GM12873 (cell line): ENCODE data around the gene PDE4D.

Experiments used
- CTCF ChIP-seq: IDR thresholded peaks from 2 replicates; pipeline ENCODE4 v1.5.1; 2012; ENCODE audit warnings: low read depth, mild to moderate bottlenecking, moderate library complexity, low read length, control low read depth; ENCODE audit not compliant: insufficient read depth; ENCODE audit errors: missing control alignments

The PDE4D gene

GRCh38 chr5:59319250-59319649, 574.3 kb downstream of the PDE4D start:
- TF ChIP-seq CTCF = no peak

GRCh38 chr5:59317774-59318205, 575.7 kb downstream of the PDE4D start:
- TF ChIP-seq CTCF = no peak

- TF ChIP-seq CTCF = no peak
Observed at GRCh38 chr5:59317023-59317773, 576.3 kb downstream of the PDE4D start.

- TF ChIP-seq CTCF = no peak
Observed at GRCh38 chr5:59312223-59312622, 581.3 kb downstream of the PDE4D start.

GRCh38 chr5:59301727-59302126, 591.8 kb downstream of the PDE4D start:
- TF ChIP-seq CTCF = no peak

GRCh38 chr5:59300930-59301329, 592.6 kb downstream of the PDE4D start:
- TF ChIP-seq CTCF = no peak

GRCh38 chr5:59299006-59299405, 594.5 kb downstream of the PDE4D start:
- no peak for TF ChIP-seq CTCF
